Measurements from ENCODE around the gene BLNK. TPM values are rescaled to one million over a fixed set of nuclear protein-coding genes. Genes with fewer than 3 reads are reported as not detected.

BLNK gene
- total RNA-seq (2021): 0.98 and 1.0 TPM in 2 replicates
- percentile 25 among the genes with signal in this experiment for Bru-seq, nascent RNA
- percentile 25 among the genes with signal in this experiment for BruChase-seq, experiment 1, labeled RNA remaining after a 2-hour chase
- BruChase-seq, experiment 2, labeled RNA remaining after a 6-hour chase: percentile 17 among the genes with signal in this experiment
- long read RNA-seq, partial matches to known transcripts: 1 of 3 reads
- long read RNA-seq, other reads (novel, unspliced or antisense): 0 of 3 reads

DNA sequence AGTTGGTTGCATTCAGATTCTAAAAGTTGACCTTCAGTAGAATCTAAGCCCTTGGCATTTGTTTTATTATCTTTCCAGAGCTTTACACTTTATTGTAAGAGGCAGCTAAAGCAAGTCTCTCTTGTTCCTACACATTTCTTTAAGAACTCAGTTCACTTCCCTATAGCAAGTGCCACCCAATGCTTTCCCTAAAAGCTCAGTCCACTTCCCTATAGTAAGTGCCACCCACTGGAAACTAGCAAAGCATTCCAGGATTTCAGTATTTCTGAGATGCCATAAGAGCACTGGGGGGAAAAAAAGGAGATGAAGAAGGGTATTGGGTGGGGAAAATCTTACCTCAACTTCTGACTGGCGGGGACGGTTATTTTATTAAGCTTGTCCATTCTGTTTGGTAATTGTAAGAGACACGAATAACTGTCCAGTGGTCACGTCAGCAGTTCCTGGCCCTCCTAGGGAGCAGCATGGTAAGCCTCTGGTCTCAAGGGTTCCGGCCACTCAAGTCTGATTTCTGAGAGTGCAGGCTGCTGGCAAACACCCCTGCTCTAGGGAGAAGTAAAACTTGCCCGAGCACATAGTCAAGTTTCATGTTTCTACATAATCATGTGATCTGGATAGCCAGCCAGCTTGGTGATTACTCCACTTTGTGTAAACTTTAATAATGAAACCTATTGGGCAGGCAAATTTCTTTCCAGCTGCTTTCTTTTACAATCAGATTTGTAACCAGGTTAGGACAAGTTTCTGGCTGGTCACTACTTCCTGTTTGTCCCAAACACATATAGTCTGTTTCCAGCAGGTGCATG lies at the start of gene BLNK:
BLNK (minus strand) TSS at position 554 of the 800 bp plus-strand sequence; CDS start at position 383, 171 bp downstream.
- H3K27ac ChIP-seq: no peak within 1 kb of the TSS
- H3K4me2 ChIP-seq: peak within 1 kb of the TSS; percentile 12; the same call in 1 of the 2 replicates
- BruUV-seq (replicated peaks): no TSS peak
- peak; percentile 35 to 44 for DNase-seq
- H3K27me3 ChIP-seq (ENCODE audit: insufficient read depth, low read depth): no peaks in the 10 kb centered on the region
- H3K4me1 ChIP-seq (replicated peaks; ENCODE audit: insufficient read depth): no peaks in the 10 kb centered on the region
- ChIA-PET POLR2A (ENCODE audit: unreplicated experiment) (interaction anchor here (0.7 kb wide), 1 partner anchor 704 kb away, joined by 3 read pairs; no protein-coding TSS in a partner anchor), CTCF (no interaction called here)
- intact Hi-C loops (cut with micrococcal nuclease; ENCODE audit: unreplicated experiment): no loop called here
- no peaks in the 10 kb centered on the region for H3F3A ChIP-seq (ENCODE audit: insufficient read depth, low read depth)
- H3K79me2 ChIP-seq (ENCODE audit: low read depth): no peaks in the 10 kb centered on the region
- H2AFZ ChIP-seq: no peak within 1 kb of the TSS
- H3K9me2 ChIP-seq (ENCODE audit: insufficient read depth): no peaks in the 10 kb centered on the region
- H3K4me3 ChIP-seq: no peak within 1 kb of the TSS
- H3K36me3 ChIP-seq (ENCODE audit: low read depth): no peaks in the 10 kb centered on the region
- no peaks in the 10 kb centered on the region for H3K9me3 ChIP-seq (ENCODE audit: insufficient read depth, low read depth)
- TF ChIP-seq, protein P1, sequence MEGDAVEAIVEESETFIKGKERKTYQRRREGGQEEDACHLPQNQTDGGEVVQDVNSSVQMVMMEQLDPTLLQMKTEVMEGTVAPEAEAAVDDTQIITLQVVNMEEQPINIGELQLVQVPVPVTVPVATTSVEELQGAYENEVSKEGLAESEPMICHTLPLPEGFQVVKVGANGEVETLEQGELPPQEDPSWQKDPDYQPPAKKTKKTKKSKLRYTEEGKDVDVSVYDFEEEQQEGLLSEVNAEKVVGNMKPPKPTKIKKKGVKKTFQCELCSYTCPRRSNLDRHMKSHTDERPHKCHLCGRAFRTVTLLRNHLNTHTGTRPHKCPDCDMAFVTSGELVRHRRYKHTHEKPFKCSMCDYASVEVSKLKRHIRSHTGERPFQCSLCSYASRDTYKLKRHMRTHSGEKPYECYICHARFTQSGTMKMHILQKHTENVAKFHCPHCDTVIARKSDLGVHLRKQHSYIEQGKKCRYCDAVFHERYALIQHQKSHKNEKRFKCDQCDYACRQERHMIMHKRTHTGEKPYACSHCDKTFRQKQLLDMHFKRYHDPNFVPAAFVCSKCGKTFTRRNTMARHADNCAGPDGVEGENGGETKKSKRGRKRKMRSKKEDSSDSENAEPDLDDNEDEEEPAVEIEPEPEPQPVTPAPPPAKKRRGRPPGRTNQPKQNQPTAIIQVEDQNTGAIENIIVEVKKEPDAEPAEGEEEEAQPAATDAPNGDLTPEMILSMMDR (conservative IDR thresholded peaks at IDR 0.05): no peak
- no peak for TF ChIP-seq EZH2 (IDR thresholded peaks at IDR 0.05; ENCODE audit: low read depth)
- H4K20me1 ChIP-seq (ENCODE audit: insufficient read depth): no peaks in the 10 kb centered on the region

GRCh38 chr10:96319754-96320474 lies 48.5 kb upstream of the BLNK start:
- H3K27ac ChIP-seq: no peak overlapping the region
- no peak for TF ChIP-seq EZH2 (IDR thresholded peaks at IDR 0.05; ENCODE audit: low read depth)
- TF ChIP-seq, protein P1 (conservative IDR thresholded peaks at IDR 0.05): no peak
- H3F3A ChIP-seq (ENCODE audit: insufficient read depth, low read depth): no peaks in the 10 kb centered on the region
- ChIA-PET CTCF (no interaction called here), POLR2A (ENCODE audit: unreplicated experiment) (no interaction called here)
- H3K4me2 ChIP-seq: no peak overlapping the region
- H3K27me3 ChIP-seq (ENCODE audit: insufficient read depth, low read depth): peaks cover 8% of the 10 kb centered on the region
- no peak overlapping the region for H3K4me3 ChIP-seq
- H3K4me1 ChIP-seq (replicated peaks; ENCODE audit: insufficient read depth): no peaks in the 10 kb centered on the region
- H3K36me3 ChIP-seq (ENCODE audit: low read depth): no peaks in the 10 kb centered on the region
- no peaks in the 10 kb centered on the region for H3K9me3 ChIP-seq (ENCODE audit: insufficient read depth, low read depth)
- BruUV-seq (replicated peaks): no TSS peak
- intact Hi-C loops (cut with micrococcal nuclease; ENCODE audit: unreplicated experiment): no loop called here
- no peak overlapping the region for H2AFZ ChIP-seq
- no peaks in the 10 kb centered on the region for H4K20me1 ChIP-seq (ENCODE audit: insufficient read depth)
- no peaks in the 10 kb centered on the region for H3K79me2 ChIP-seq (ENCODE audit: low read depth)
- H3K9me2 ChIP-seq (ENCODE audit: insufficient read depth): no peaks in the 10 kb centered on the region
- no peak for DNase-seq

DNA sequence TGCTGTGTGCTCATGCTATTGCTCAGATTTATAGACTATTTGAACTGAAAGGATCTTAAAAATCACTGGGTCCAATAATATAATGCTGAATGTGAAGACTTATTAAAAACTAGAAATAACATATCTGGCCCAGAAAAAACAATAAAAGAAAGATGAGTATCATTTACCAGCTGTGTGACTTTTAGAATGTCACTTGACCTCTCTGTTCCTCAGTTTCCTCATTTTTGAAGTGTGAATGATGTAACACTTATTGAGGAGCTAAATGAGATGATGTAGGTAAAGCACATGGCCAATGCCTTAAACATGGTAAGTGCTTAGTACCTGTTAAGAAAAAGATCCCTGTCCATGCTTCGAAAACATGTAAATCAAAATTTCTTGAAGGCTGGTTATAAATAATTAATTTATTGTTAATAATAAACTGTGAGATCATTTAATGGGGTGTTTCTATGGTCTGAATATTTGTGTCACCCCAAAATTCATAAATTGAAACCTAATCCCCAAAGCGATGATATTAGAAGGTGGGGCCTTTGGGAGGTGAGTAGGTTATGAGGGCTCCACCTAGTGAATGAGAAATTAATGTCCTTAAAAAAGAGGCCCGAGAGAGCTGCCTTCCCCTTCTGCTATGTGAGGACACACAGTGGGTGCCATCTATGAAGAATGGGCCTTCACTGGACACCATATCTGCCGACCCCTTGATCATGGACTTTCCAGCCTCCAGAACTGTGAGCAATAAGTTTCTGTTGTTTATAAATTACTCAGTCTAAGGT lies 45.9 kb upstream of the BLNK start:
- Histone ChIP-seq H3K9me2 (ENCODE audit: insufficient read depth) (no peaks in the 10 kb centered on the region), H3F3A (ENCODE audit: insufficient read depth, low read depth) (no peaks in the 10 kb centered on the region), H2AFZ (no peak overlapping the region), H3K4me1 (replicated peaks; ENCODE audit: insufficient read depth) (no peaks in the 10 kb centered on the region), H3K4me2 (no peak overlapping the region), H3K27ac (no peak overlapping the region), H3K36me3 (ENCODE audit: low read depth) (no peaks in the 10 kb centered on the region), H3K27me3 (ENCODE audit: insufficient read depth, low read depth) (peaks cover under 1% of the 10 kb centered on the region; the same call in 1 of the 2 replicates), H3K9me3 (ENCODE audit: insufficient read depth, low read depth) (no peaks in the 10 kb centered on the region), H3K4me3 (no peak overlapping the region), H4K20me1 (ENCODE audit: insufficient read depth) (no peaks in the 10 kb centered on the region), H3K79me2 (ENCODE audit: low read depth) (no peaks in the 10 kb centered on the region)
- DNase-seq: no peak
- POLR2A ChIA-PET (ENCODE audit: unreplicated experiment): no interaction called here
- BruUV-seq (replicated peaks): no TSS peak
- intact Hi-C loops (cut with micrococcal nuclease; ENCODE audit: unreplicated experiment): no loop called here
- CTCF ChIA-PET: no interaction called here
- TF ChIP-seq, protein P1 (conservative IDR thresholded peaks at IDR 0.05): no peak
